ENCODE data around the gene MAP4K5. TPM values are rescaled to one million over a fixed set of nuclear protein-coding genes. Genes with fewer than 3 reads are reported as not detected.
"Not testable (repeated sequence)": the region's sequence is repeated elsewhere in the genome, so short reads cannot be mapped to it uniquely, and the experiment has no call there.

Gene MAP4K5
- total RNA-seq = 10 to 100 TPM; 19.0 to 20.8 TPM

GRCh38 chr14:50532502-50533240, at the start of gene MAP4K5:
Gene MAP4K5 (minus strand): TSS chr14:50532569. CDS start chr14:50532049, 520 bp downstream.
- H3K27me3 Mint-ChIP-seq (ENCODE audit: low read depth) = peaks cover 4% of the 10 kb centered on the region
- peak; percentile 91 to 93 for DNase-seq
- peaks cover 1 to 2% of the 10 kb centered on the region in 2 donors for H3K9me3 Mint-ChIP-seq
- H3K4me1 Mint-ChIP-seq (ENCODE audit: low read depth) = peaks cover 44% of the 10 kb centered on the region
- H3K27ac Mint-ChIP-seq = peak within 1 kb of the TSS; percentile 79
- peaks cover 0 to 3% of the 10 kb centered on the region in 2 donors for H3K36me3 Mint-ChIP-seq (ENCODE audit: insufficient read depth in 2 of 2)
- peak within 1 kb of the TSS; percentile 91 to 92 for H3K4me3 Mint-ChIP-seq
- ATAC-seq (replicated peaks in 1 of 2) = peak; percentile 97 to 98

GRCh38 chr14:50578433-50578832, 46.1 kb upstream of the MAP4K5 start:
- no peak for ATAC-seq (replicated peaks in 1 of 2)
- H3K36me3 Mint-ChIP-seq (ENCODE audit: insufficient read depth in 2 of 2) = no peaks in the 10 kb centered on the region
- no peak overlapping the region for H3K27ac Mint-ChIP-seq
- no peaks in the 10 kb centered on the region for H3K27me3 Mint-ChIP-seq (ENCODE audit: low read depth)
- no peak overlapping the region for H3K4me3 Mint-ChIP-seq
- no peaks in the 10 kb centered on the region for H3K9me3 Mint-ChIP-seq
- no peak for DNase-seq
- H3K4me1 Mint-ChIP-seq (ENCODE audit: low read depth) = peaks cover 9% of the 10 kb centered on the region

GRCh38 chr14:50577982-50578381, 45.6 kb upstream of the MAP4K5 start:
- Mint-ChIP-seq H3K27ac (no peak overlapping the region), H3K36me3 (ENCODE audit: insufficient read depth in 2 of 2) (no peaks in the 10 kb centered on the region), H3K4me3 (no peak overlapping the region), H3K4me1 (ENCODE audit: low read depth) (peaks cover 5% of the 10 kb centered on the region), H3K27me3 (ENCODE audit: low read depth) (no peaks in the 10 kb centered on the region), H3K9me3 (no peaks in the 10 kb centered on the region)
- ATAC-seq (replicated peaks in 1 of 2) (no peak), DNase-seq (no peak)

GRCh38 chr14:50575769-50576168, 43.4 kb upstream of the MAP4K5 start:
- H3K36me3 Mint-ChIP-seq (ENCODE audit: insufficient read depth in 2 of 2) = peaks cover 0 to 1% of the 10 kb centered on the region in 2 donors
- no peak overlapping the region for H3K4me3 Mint-ChIP-seq
- no peak overlapping the region for H3K27ac Mint-ChIP-seq
- peaks cover 0 to 4% of the 10 kb centered on the region in 2 donors for H3K9me3 Mint-ChIP-seq
- DNase-seq (no peak), ATAC-seq (replicated peaks in 1 of 2) (peak in 1 of 2 donors; percentile 78)
- H3K4me1 Mint-ChIP-seq (ENCODE audit: low read depth) = peaks cover 5% of the 10 kb centered on the region
- no peaks in the 10 kb centered on the region for H3K27me3 Mint-ChIP-seq (ENCODE audit: low read depth)

- H3K9me3 Mint-ChIP-seq = peaks cover 6 to 12% of the 10 kb centered on the region in 2 donors
These were observed 41.5 kb upstream of the MAP4K5 start for GRCh38 chr14:50573862-50574261.

GRCh38 chr14:50569714-50570274, 37.4 kb upstream of the MAP4K5 start:
- Mint-ChIP-seq H3K36me3 (ENCODE audit: insufficient read depth in 2 of 2) (peaks cover 8 to 11% of the 10 kb centered on the region in 2 donors), H3K4me3 (no peak overlapping the region), H3K27ac (no peak overlapping the region), H3K4me1 (ENCODE audit: low read depth) (peaks cover 5% of the 10 kb centered on the region), H3K9me3 (peaks cover 8 to 12% of the 10 kb centered on the region in 2 donors), H3K27me3 (ENCODE audit: low read depth) (no peaks in the 10 kb centered on the region)
- DNase-seq (no peak), ATAC-seq (replicated peaks in 1 of 2) (no peak)

More at GRCh38 chr14:50573862-50574261, 41.5 kb upstream of the MAP4K5 start:
- Mint-ChIP-seq H3K27ac (no peak overlapping the region), H3K4me1 (ENCODE audit: low read depth) (peaks cover 5% of the 10 kb centered on the region), H3K27me3 (ENCODE audit: low read depth) (no peaks in the 10 kb centered on the region), H3K4me3 (no peak overlapping the region), H3K36me3 (ENCODE audit: insufficient read depth in 2 of 2) (peaks cover 8 to 11% of the 10 kb centered on the region in 2 donors)
- no peak for DNase-seq
- peak in 1 of 2 donors; percentile 55 for ATAC-seq (replicated peaks in 1 of 2)

- Mint-ChIP-seq H3K36me3 (ENCODE audit: insufficient read depth in 2 of 2) (no peaks in the 10 kb centered on the region), H3K4me3 (no peak overlapping the region), H3K9me3 (no peaks in the 10 kb centered on the region), H3K27me3 (ENCODE audit: low read depth) (peaks cover 36% of the 10 kb centered on the region), H3K27ac (no peak overlapping the region), H3K4me1 (ENCODE audit: low read depth) (peaks cover 23% of the 10 kb centered on the region)
- no peak for ATAC-seq (replicated peaks in 1 of 2)
- no peak for DNase-seq
These were observed 30.5 kb upstream of the MAP4K5 start for GRCh38 chr14:50562841-50563240.

GRCh38 chr14:50560931-50561285, 28.5 kb upstream of the MAP4K5 start:
- DNase-seq = peak; percentile 61 to 70
- ATAC-seq (replicated peaks in 1 of 2) = peak; percentile 71 to 72
- H3K36me3 Mint-ChIP-seq (ENCODE audit: insufficient read depth in 2 of 2) = no peaks in the 10 kb centered on the region
- H3K4me1 Mint-ChIP-seq (ENCODE audit: low read depth) = peaks cover 23% of the 10 kb centered on the region
- H3K27ac Mint-ChIP-seq = no peak overlapping the region
- no peaks in the 10 kb centered on the region for H3K9me3 Mint-ChIP-seq
- H3K27me3 Mint-ChIP-seq (ENCODE audit: low read depth) = peaks cover 54% of the 10 kb centered on the region
- H3K4me3 Mint-ChIP-seq = peak overlapping the region; percentile 65 to 83

GRCh38 chr14:50559990-50560930, 27.9 kb upstream of the MAP4K5 start, which contains the start of gene ATL1:
Gene ATL1 (plus strand): TSS chr14:50560145. CDS start chr14:50560266, 121 bp downstream.
- Mint-ChIP-seq H3K27me3 (ENCODE audit: low read depth) (peaks cover 59% of the 10 kb centered on the region), H3K36me3 (ENCODE audit: insufficient read depth in 2 of 2) (no peaks in the 10 kb centered on the region), H3K9me3 (no peaks in the 10 kb centered on the region), H3K27ac (no peak within 1 kb of the TSS), H3K4me3 (peak within 1 kb of the TSS; percentile 65 to 83), H3K4me1 (ENCODE audit: low read depth) (peaks cover 23% of the 10 kb centered on the region)
- DNase-seq (peak; percentile 33 to 49), ATAC-seq (replicated peaks in 1 of 2) (peak; percentile 81 to 83)

- H3K4me1 Mint-ChIP-seq (ENCODE audit: low read depth); H3K36me3 Mint-ChIP-seq (ENCODE audit: insufficient read depth in 2 of 2); H3K4me3 Mint-ChIP-seq; DNase-seq; ATAC-seq (replicated peaks in 1 of 2); H3K27ac Mint-ChIP-seq; H3K9me3 Mint-ChIP-seq: not testable (repeated sequence)
- peaks cover 56% of the 10 kb centered on the region for H3K27me3 Mint-ChIP-seq (ENCODE audit: low read depth)
These were observed 20.4 kb upstream of the MAP4K5 start for GRCh38 chr14:50552796-50553195.

GRCh38 chr14:50551877-50552276, 19.5 kb upstream of the MAP4K5 start:
- no peak for DNase-seq
- Mint-ChIP-seq H3K9me3 (peaks cover 2 to 5% of the 10 kb centered on the region in 2 donors), H3K36me3 (ENCODE audit: insufficient read depth in 2 of 2) (peaks cover 0 to 1% of the 10 kb centered on the region in 2 donors), H3K27ac (no peak overlapping the region), H3K4me3 (no peak overlapping the region), H3K4me1 (ENCODE audit: low read depth) (peaks cover 5% of the 10 kb centered on the region), H3K27me3 (ENCODE audit: low read depth) (peaks cover 46% of the 10 kb centered on the region)
- no peak for ATAC-seq (replicated peaks in 1 of 2)

- ATAC-seq (replicated peaks in 1 of 2) (no peak), DNase-seq (no peak)
- H3K4me3 Mint-ChIP-seq = no peak overlapping the region
These were observed 17.9 kb upstream of the MAP4K5 start for GRCh38 chr14:50550294-50550693.

GRCh38 chr14:50545618-50546017, 13.2 kb upstream of the MAP4K5 start:
- H3K9me3 Mint-ChIP-seq = no peaks in the 10 kb centered on the region
- no peak overlapping the region for H3K27ac Mint-ChIP-seq
- H3K27me3 Mint-ChIP-seq (ENCODE audit: low read depth) = peaks cover under 1% of the 10 kb centered on the region
- H3K4me3 Mint-ChIP-seq = no peak overlapping the region
- H3K4me1 Mint-ChIP-seq (ENCODE audit: low read depth) = peaks cover 8% of the 10 kb centered on the region
- DNase-seq (no peak), ATAC-seq (replicated peaks in 1 of 2) (no peak)
- H3K36me3 Mint-ChIP-seq (ENCODE audit: insufficient read depth in 2 of 2) = no peaks in the 10 kb centered on the region

More at GRCh38 chr14:50550294-50550693, 17.9 kb upstream of the MAP4K5 start:
- peaks cover 33% of the 10 kb centered on the region for H3K27me3 Mint-ChIP-seq (ENCODE audit: low read depth)
- H3K9me3 Mint-ChIP-seq = peaks cover 2 to 5% of the 10 kb centered on the region in 2 donors
- no peak overlapping the region for H3K27ac Mint-ChIP-seq
- peaks cover 0 to 1% of the 10 kb centered on the region in 2 donors for H3K36me3 Mint-ChIP-seq (ENCODE audit: insufficient read depth in 2 of 2)
- peaks cover 5% of the 10 kb centered on the region for H3K4me1 Mint-ChIP-seq (ENCODE audit: low read depth)
